HL-60 (cell line): ENCODE measurements around the gene OR10A7.

ENCODE experiments used
- GABPA ChIP-seq: IDR thresholded peaks from 2 replicates; pipeline ENCODE4 v1.6.1; 2012; ENCODE audit warnings: low read depth
- POLR2AphosphoS5 ChIP-seq: IDR thresholded peaks from 2 replicates; pipeline ENCODE4 v1.6.1; 2012; ENCODE audit warnings: low read depth
- REST ChIP-seq: IDR thresholded peaks from 2 replicates; pipeline ENCODE4 v1.6.1; 2012; ENCODE audit warnings: low read depth; ENCODE audit not compliant: insufficient replicate concordance
- TF ChIP-seq, protein P1 (sequence below): IDR thresholded peaks from one replicate; pipeline ENCODE4 v1.5.1; 2011; ENCODE audit warnings: low read length, control low read depth, inconsistent platforms; ENCODE audit not compliant: insufficient read depth

DNA sequence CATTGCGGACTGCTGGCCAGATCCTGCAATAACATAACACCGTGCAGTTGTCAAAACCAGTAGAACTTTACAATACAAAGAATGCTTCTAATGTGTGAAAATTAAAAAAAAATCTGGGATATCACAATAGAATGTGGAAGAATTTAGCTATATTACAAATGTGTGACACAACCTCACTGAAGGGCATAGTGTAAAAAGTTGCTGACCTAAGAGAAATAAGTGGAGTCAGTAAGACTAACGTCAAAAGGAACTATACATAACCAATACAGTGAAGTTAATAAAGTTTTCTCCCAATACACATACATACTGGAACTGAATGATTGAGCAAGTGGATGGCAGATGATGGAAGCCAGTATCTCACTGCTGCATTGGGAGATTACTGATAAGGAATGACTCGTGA is 36.0 kb downstream of the OR10A7 start:
- TF ChIP-seq, protein P1, sequence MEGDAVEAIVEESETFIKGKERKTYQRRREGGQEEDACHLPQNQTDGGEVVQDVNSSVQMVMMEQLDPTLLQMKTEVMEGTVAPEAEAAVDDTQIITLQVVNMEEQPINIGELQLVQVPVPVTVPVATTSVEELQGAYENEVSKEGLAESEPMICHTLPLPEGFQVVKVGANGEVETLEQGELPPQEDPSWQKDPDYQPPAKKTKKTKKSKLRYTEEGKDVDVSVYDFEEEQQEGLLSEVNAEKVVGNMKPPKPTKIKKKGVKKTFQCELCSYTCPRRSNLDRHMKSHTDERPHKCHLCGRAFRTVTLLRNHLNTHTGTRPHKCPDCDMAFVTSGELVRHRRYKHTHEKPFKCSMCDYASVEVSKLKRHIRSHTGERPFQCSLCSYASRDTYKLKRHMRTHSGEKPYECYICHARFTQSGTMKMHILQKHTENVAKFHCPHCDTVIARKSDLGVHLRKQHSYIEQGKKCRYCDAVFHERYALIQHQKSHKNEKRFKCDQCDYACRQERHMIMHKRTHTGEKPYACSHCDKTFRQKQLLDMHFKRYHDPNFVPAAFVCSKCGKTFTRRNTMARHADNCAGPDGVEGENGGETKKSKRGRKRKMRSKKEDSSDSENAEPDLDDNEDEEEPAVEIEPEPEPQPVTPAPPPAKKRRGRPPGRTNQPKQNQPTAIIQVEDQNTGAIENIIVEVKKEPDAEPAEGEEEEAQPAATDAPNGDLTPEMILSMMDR: no peak
- TF ChIP-seq POLR2AphosphoS5: no peak
- no peak for TF ChIP-seq REST
- no peak for TF ChIP-seq GABPA
